KOPT-K1 (cell line): ENCODE data around the gene GSK3A.
A peak's percentile ranks its signal among the peaks of the same experiment; 100 is the strongest.

Source experiments
- H3K27ac ChIP-seq: fragments of 200-600 bp; sonication (generic); 2 replicates; pipeline ENCODE4 v1.5.1; 2016; ENCODE audit warnings: antibody characterized with exemption, mild to moderate bottlenecking, low read depth, low read length; ENCODE audit not compliant: poor library complexity, severe bottlenecking
- H3K36me3 ChIP-seq: fragments of 200-600 bp; sonication (generic); 2 replicates; pipeline ENCODE4 v1.5.1; 2017; ENCODE audit warnings: antibody characterized with exemption, mild to moderate bottlenecking, low read length, moderate library complexity; ENCODE audit not compliant: insufficient read depth
- H3K9me3 ChIP-seq: fragments of 200-600 bp; sonication (generic); 2 replicates; pipeline ENCODE4 v1.5.1; 2017; ENCODE audit warnings: antibody characterized with exemption, low read length, mild to moderate bottlenecking; ENCODE audit not compliant: insufficient read depth, poor library complexity, severe bottlenecking

Gene GSK3A

DNA sequence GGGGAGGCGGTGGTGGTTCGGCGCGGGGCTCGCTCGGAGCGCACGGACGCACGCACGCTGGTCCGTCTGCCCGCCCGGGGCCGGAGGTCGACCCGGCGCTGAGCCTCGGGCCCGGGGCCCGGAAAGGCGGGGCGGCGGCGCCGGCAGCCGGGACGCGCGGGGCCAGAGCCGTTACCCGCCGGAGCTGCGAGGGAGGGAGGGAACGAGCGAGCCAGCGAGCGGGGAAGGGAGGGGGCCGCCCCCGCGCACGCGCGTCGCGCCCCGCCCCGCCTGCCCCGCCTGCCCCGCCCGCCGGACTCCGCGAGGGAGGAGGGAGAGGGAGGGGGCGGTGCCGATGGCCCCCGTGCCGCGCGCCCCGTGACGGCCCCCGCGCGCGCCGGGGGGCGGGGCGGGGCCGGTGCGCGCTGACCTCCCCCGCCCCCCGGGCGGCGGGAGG, 41.7 kb upstream of the GSK3A start:
- H3K9me3 ChIP-seq: no peaks in the 10 kb centered on the region
- H3K27ac ChIP-seq: peak overlapping the region; percentile 73
- H3K36me3 ChIP-seq: peaks cover 32% of the 10 kb centered on the region

- H3K9me3 ChIP-seq: no peaks in the 10 kb centered on the region
- peak overlapping the region; percentile 85 for H3K27ac ChIP-seq
- peaks cover 25% of the 10 kb centered on the region for H3K36me3 ChIP-seq
Measured at GRCh38 chr19:42283188-42284065, 41.0 kb upstream of the GSK3A start.

DNA sequence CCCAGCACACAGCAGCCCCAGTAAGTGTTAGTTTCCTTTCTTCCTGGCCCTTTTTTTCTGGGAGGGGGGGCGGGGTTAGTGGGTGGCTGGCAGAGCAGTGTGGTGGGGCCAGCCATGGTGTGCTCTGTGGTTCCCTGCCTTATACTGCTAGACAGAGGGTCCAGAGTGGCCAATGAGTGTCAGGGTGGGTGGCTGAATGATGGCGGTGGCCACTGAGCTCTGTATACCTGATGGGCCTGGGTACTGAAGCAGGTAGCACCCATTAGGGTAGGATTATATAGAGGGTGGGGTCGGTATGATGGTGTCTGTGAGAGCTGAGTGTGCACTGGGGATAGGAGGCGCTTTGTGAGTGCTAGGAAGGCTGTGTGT, 40.4 kb upstream of the GSK3A start:
- Histone ChIP-seq H3K9me3 (no peaks in the 10 kb centered on the region), H3K36me3 (peaks cover 19% of the 10 kb centered on the region), H3K27ac (peak overlapping the region; percentile 85)

DNA sequence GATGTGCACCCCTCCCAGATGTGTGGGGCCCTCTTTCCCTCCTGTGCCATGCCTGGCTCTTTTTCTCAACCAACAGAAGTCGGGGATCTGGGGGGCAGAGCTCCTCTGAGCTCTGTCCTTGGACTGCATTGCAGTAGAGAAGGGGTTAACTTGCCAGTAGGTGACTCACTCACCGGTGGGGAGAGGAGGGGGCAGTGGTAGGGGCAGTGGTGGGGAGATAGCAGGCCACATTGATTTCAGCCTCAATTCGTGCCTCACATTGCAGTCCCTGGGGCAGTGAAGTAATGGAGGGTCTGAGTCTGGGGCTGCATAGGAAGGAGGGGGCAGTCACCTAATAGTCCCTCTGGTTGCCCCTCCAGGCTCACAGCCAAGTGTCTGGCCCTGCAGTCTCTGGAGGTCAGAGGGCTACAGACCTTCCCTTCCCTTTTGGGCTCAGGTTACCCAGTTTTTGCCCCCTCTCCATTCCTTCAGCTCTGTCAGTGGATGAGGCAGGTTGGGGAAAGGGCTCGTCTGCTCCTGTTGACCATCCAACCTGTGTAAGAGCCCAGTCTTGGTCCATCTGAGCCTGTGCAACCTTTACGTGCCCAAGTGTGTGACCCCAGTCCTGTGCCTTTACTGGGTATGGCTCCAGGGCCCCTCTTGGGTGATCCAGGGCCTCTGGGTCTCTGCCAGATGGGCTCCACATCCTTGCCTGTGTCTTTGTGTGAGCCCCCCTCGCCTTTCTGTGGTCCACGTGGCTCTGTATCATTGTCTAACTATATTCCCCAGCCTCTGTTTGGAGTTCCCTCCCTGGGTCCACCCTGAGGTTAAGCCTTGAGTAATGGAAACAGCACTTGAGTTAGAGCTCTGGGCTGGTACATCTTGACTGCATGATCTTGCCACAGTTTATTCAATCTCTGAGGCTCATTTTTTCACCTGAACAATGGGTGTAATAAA, 39.7 kb upstream of the GSK3A start:
- Histone ChIP-seq H3K9me3 (no peaks in the 10 kb centered on the region), H3K27ac (peak overlapping the region; percentile 85), H3K36me3 (peaks cover 12% of the 10 kb centered on the region; the same call in 1 of the 2 replicates)

GRCh38 chr19:42281146-42281826, 38.9 kb upstream of the GSK3A start:
- 0 out of 2 replicates have a peak, but pooled peaks cover 6% of the 10 kb centered on the region for H3K36me3 ChIP-seq
- H3K9me3 ChIP-seq: no peaks in the 10 kb centered on the region
- peak overlapping the region; percentile 85 for H3K27ac ChIP-seq

DNA sequence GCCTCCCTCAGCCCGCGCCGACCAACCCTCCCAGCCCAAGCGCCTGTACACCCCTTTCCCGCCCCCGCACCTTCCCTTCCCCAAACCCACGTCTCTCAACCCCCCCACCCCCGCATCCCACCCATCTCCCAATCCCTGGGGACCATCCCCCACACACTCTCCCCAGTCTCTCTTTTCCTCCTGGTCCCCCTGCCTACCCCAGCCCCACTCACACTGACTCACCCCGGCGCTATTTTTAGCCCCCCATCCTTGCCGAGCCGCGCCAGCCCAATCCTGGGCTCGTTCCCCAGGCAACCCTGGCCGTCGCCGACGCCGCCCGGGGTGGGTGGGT, 38.4 kb upstream of the GSK3A start:
- Histone ChIP-seq H3K36me3 (0 out of 2 replicates have a peak, but pooled peaks cover under 1% of the 10 kb centered on the region), H3K27ac (peak overlapping the region; percentile 85), H3K9me3 (no peaks in the 10 kb centered on the region)

GRCh38 chr19:42279902-42280814, 37.8 kb upstream of the GSK3A start:
- Histone ChIP-seq H3K9me3 (no peaks in the 10 kb centered on the region), H3K36me3 (peaks cover 2% of the 10 kb centered on the region; the same call in 1 of the 2 replicates), H3K27ac (peak overlapping the region; percentile 85)

GRCh38 chr19:42279155-42279901, 36.9 kb upstream of the GSK3A start:
- Histone ChIP-seq H3K27ac (peak overlapping the region; percentile 85), H3K36me3 (peaks cover 10% of the 10 kb centered on the region), H3K9me3 (no peaks in the 10 kb centered on the region)

GRCh38 chr19:42278452-42279154, 36.2 kb upstream of the GSK3A start:
- H3K9me3 ChIP-seq: no peaks in the 10 kb centered on the region
- peak overlapping the region; percentile 85 for H3K27ac ChIP-seq
- H3K36me3 ChIP-seq: peaks cover 17% of the 10 kb centered on the region

GRCh38 chr19:42277821-42278451, 35.5 kb upstream of the GSK3A start:
- Histone ChIP-seq H3K9me3 (no peaks in the 10 kb centered on the region), H3K36me3 (peaks cover 24% of the 10 kb centered on the region), H3K27ac (no peak overlapping the region)

DNA sequence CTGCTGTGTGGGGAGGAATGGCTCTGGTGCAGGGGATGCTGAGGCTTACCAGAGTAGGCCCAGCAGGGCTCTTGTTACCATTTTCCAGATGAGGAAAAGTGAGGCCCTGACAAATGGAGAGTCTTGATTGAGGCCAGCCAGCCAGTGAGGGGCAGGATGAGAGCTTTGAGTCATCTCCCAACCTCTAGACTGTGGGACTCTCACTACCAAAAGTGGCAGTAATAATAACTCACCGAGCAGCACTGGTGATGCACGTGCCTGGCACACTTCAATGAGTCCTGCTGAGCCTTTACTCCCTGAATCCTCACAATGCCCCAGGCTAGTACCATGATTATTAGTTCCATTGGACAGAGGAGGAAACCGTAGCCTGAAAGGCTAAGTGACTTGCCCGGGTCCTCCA, 34.4 kb upstream of the GSK3A start:
- Histone ChIP-seq H3K27ac (no peak overlapping the region), H3K36me3 (peaks cover 28% of the 10 kb centered on the region), H3K9me3 (no peaks in the 10 kb centered on the region)

GRCh38 chr19:42276284-42276683, 33.9 kb upstream of the GSK3A start:
- H3K9me3 ChIP-seq: no peaks in the 10 kb centered on the region
- no peak overlapping the region for H3K27ac ChIP-seq
- H3K36me3 ChIP-seq: peaks cover 28% of the 10 kb centered on the region

DNA sequence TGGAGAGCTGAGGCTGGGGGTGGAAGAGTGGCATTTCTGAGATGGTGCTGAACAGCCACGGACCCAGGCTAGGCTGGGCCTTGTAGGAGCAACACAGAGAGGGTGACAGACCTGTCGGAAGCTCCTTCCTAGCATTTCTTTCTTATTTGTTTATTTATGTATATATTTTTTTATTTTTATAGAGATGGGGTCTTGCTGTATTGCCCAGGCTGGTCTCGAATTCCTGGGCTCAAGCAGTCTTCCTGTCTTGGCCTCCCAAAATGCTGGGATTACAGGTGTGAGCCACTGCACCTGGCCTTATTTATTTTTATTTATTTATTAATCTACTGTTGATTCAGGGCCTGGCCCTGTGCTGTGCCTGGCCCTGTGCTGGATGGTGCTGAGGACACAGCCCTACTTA, 33.1 kb upstream of the GSK3A start:
- Histone ChIP-seq H3K9me3 (no peaks in the 10 kb centered on the region), H3K36me3 (peaks cover 28% of the 10 kb centered on the region), H3K27ac (no peak overlapping the region)
